Measurements from ENCODE around the gene KDM4B. TPM values are rescaled to one million over a fixed set of nuclear protein-coding genes. Genes with fewer than 3 reads are reported as not detected.

The KDM4B gene
- total and polyA plus RNA-seq, 5 experiments from 2014 or later, result 14.3 to 50.1 (median 18.7) TPM

DNA sequence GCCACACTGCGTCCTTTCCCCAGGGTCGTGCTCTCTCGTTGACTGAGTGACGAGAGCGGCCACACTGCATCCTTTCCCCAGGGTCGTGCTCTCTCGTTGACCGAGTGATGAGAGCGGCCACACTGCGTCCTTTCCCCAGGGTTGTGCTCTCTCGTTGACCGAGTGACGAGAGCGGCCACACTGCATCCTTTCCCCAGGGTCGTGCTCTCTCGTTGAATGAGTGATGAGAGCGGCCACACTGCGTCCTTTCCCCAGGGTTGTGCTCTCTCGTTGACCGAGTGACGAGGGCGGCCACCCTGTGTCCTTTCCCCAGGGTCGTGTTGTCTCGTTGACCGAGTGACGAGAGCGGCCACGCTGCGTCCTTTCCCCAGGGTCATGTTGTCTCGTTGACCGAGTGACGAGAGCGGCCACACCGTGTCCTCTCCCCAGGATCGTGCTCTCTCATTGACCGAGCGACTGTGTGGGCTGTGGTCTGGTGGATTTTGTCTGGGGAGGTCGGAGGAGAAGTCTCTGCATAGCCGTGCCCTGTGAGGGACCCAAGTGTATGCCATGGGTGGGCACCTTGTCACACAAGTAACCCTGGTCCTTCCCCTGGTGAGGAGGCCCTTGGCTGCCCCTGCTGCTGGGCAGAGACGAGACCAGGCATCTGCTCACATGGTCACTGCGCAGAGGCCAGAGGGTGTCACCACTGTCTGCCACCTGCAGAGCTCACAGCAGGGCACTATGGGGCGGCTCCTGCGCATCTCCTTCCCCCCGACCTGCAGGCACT is 107.7 kb downstream of the KDM4B start:
- Mint-ChIP-seq H3K4me3 (no peak overlapping the region), H3K36me3 (peaks cover 0 to 35% (median 13%) of the 10 kb centered on the region in 3 donors), H3K4me1 (peaks cover 17 to 32% (median 27%) of the 10 kb centered on the region in 4 donors), H3K27me3 (no peaks in the 10 kb centered on the region), H3K27ac (peak overlapping the region in 2 of 10 donors; percentile 53 to 59), H3K9me3 (no peaks in the 10 kb centered on the region)
- POLR2A ChIA-PET, result no interaction called here
- DNase-seq, result no peak
- no peak for ATAC-seq

DNA sequence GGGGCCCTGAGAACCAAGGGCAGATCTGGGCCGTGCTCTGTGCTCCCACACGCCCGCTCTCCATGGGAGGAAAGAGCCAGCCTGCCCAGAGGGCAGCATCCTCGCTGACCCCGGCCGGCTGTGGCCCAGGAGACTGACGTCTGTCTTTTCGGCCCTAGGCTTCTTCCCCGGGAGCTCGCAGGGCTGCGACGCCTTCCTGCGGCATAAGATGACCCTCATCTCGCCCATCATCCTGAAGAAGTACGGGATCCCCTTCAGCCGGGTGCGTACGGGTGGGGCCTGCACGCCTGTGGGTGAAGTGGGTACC is 108.2 kb downstream of the KDM4B start:
- ATAC-seq, result no peak
- peak overlapping the region in 2 of 10 donors; percentile 21 to 53 for H3K27ac Mint-ChIP-seq

DNA sequence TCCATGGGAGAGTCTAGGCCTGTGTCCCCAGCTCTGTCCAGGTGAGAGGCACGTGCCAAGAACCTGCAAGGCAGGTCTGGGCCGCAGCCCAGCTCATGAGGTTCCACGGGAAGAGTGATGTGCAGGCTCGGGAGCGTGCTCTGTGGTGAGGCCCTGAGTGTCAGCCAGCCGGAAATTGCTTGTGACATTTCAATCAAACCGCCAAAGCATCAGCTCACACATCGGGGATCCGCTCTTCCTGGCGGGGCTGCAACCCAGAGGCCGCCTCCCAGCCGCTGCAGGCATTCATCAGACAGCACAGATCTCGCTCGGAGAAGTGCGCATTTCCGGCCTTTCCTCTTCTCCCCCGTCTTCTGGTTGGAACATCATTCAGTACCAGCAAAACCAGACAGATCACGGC is 109.3 kb downstream of the KDM4B start:
- peaks cover 15 to 29% (median 25%) of the 10 kb centered on the region in 4 donors for H3K4me1 Mint-ChIP-seq
- DNase-seq (peak in 2 of 10 donors; percentile 11 to 17), ATAC-seq (peak in 1 of 2 donors; percentile 55)
- H3K27ac Mint-ChIP-seq, result peak overlapping the region in 2 of 10 donors; percentile 11 to 69
- peak overlapping the region in 1 of 10 donors; percentile 22 for H3K4me3 Mint-ChIP-seq
- no peaks in the 10 kb centered on the region for H3K27me3 Mint-ChIP-seq
- POLR2A ChIA-PET, result interaction anchor here (0.5 to 0.6 kb wide), 2 partner anchors 36 to 339 kb away, joined by 3 to 4 read pairs; no protein-coding TSS in a partner anchor
- no peaks in the 10 kb centered on the region for H3K9me3 Mint-ChIP-seq
- peaks cover 0 to 39% (median 16%) of the 10 kb centered on the region in 3 donors for H3K36me3 Mint-ChIP-seq

More for the DNA sequence above, 108.2 kb downstream of the KDM4B start:
- no peak overlapping the region for H3K4me3 Mint-ChIP-seq
- H3K4me1 Mint-ChIP-seq, result peaks cover 17 to 32% (median 27%) of the 10 kb centered on the region in 4 donors
- H3K36me3 Mint-ChIP-seq, result peaks cover 0 to 37% (median 14%) of the 10 kb centered on the region in 3 donors
- H3K27me3 Mint-ChIP-seq, result no peaks in the 10 kb centered on the region
- DNase-seq, result no peak
- H3K9me3 Mint-ChIP-seq, result no peaks in the 10 kb centered on the region
- POLR2A ChIA-PET, result no interaction called here

DNA sequence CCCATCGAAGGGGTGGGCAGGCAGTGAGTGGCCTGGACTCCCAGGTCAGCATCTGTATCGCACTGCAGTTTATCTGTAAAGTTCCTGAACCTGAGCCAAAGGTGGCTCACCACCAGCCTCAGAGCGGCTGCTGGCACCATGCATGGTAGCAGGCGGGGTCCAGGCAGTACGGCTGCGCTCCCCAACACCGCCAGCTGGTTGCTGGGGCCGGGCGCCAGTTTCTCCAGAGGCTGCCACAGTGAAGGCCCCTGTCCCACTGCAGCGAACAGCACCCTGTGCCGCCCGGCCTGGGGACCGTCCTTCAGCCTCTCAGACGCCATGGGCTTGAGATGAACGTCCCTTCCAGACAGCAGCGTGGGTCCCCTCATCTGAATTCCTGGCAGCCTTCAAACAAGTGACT is 109.8 kb downstream of the KDM4B start:
- POLR2A ChIA-PET, result no interaction called here
- no peak for ATAC-seq
- peaks cover 0 to 40% (median 16%) of the 10 kb centered on the region in 3 donors for H3K36me3 Mint-ChIP-seq
- H3K27ac Mint-ChIP-seq, result peak overlapping the region in 3 of 10 donors; percentile 11 to 60 (median 49)
- peaks cover 15 to 25% (median 21%) of the 10 kb centered on the region in 4 donors for H3K4me1 Mint-ChIP-seq
- no peak for DNase-seq
- H3K27me3 Mint-ChIP-seq, result no peaks in the 10 kb centered on the region
- H3K4me3 Mint-ChIP-seq, result no peak overlapping the region
- no peaks in the 10 kb centered on the region for H3K9me3 Mint-ChIP-seq

DNA sequence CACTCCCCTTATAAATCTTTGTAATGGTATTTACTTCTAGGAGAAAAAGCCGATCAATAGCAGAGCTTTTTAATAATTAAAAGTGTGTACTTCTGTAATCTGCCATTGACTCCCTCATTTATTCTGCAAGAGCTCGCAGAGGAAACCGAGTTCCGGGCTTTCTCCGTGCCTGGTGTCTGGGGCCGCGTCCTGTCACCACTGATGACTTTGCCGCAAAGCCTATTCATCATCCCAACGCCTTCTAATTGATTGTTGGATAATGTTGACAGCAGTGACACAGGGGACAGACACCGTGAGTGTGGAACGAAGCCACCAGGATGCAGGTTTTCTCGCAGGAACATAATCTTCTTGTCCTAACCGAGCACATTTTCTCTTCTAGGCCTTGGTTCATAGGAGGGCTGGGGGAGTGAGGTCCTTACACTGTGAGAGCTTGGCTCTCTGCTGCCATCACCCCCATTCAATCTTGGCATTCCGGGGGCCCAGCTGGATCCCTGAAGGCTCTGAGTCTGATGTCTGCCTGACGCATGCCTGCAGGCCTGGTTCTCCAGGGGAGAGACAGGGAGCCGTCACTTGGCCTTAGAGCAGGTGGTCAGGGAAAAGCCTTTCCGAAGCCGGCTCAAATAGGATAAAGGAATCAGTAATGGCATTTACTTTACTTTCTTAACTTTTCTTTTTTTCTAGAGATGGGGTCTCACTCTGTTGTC is 110.3 kb downstream of the KDM4B start:
- DNase-seq (no peak), ATAC-seq (no peak)
- Mint-ChIP-seq H3K4me1 (peaks cover 12 to 19% (median 16%) of the 10 kb centered on the region in 4 donors), H3K9me3 (no peaks in the 10 kb centered on the region), H3K27me3 (no peaks in the 10 kb centered on the region), H3K36me3 (peaks cover 0 to 43% (median 16%) of the 10 kb centered on the region in 3 donors), H3K27ac (peak overlapping the region in 2 of 10 donors; percentile 3 to 60), H3K4me3 (peak overlapping the region in 1 of 10 donors; percentile 2)
- POLR2A ChIA-PET, result interaction anchor here (0.5 to 0.6 kb wide), 2 partner anchors 64 to 803 kb away, joined by 3 read pairs; no protein-coding TSS in a partner anchor

DNA sequence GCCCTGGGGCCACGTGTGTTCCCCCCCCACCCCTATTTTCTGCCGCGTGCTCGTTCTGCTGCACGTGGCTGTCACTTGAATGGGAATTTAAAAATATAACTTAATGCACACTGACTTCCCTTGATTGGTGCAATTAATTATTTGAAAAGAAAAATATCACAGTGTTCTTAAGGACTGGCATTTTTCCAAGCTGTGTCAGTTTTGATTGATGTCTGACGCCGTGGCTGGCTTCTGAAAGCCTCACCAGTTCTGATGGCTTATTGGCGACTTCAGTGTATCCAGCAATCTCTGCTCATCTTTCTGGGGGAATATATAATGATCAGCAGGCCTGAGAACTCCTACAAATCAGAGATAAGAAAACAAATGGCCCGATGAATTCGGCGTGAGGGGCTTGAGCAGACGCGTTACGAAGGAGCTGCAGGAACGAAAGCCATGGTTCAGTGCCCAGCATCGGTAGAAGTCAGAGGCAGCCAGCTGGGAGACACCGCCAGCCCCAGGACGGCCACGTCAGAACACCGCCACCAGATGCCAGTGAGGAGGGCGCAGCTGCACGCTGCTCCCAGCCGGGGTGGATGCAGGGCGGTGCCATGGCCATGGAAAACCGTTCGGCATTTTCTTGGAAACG is 111.2 kb downstream of the KDM4B start:
- Mint-ChIP-seq H3K4me3 (no peak overlapping the region), H3K9me3 (no peaks in the 10 kb centered on the region), H3K36me3 (peaks cover 0 to 46% (median 17%) of the 10 kb centered on the region in 3 donors), H3K27me3 (no peaks in the 10 kb centered on the region), H3K4me1 (peaks cover 3 to 10% (median 9%) of the 10 kb centered on the region in 4 donors), H3K27ac (no peak overlapping the region)
- DNase-seq (no peak), ATAC-seq (no peak)
- POLR2A ChIA-PET, result no interaction called here

DNA sequence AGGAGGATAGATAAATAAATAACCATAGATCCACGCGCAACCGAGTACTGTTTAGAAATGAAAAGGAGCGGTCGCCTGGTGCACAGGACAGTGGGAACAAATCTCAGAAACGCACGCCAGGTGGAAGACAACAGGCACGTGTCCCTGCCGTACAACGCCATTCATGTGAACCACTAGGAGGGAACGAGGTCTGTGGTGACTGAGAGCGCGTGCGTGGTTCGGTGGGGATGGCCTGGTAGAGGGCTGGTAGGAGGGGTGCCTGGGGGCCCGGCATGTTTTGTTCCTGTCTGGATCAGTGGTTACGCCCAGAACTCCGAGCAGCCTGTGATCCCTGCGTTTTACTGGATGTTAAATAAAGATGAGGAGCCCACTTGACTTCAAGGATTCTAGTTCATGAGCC is 111.9 kb downstream of the KDM4B start:
- no peaks in the 10 kb centered on the region for H3K9me3 Mint-ChIP-seq
- H3K4me1 Mint-ChIP-seq, result peaks cover 0 to 7% (median 4%) of the 10 kb centered on the region in 4 donors
- POLR2A ChIA-PET, result no interaction called here
- H3K27me3 Mint-ChIP-seq, result no peaks in the 10 kb centered on the region
- no peak for ATAC-seq
- no peak overlapping the region for H3K4me3 Mint-ChIP-seq
- H3K36me3 Mint-ChIP-seq, result peaks cover 0 to 47% (median 17%) of the 10 kb centered on the region in 3 donors
- H3K27ac Mint-ChIP-seq, result no peak overlapping the region
- no peak for DNase-seq

DNA sequence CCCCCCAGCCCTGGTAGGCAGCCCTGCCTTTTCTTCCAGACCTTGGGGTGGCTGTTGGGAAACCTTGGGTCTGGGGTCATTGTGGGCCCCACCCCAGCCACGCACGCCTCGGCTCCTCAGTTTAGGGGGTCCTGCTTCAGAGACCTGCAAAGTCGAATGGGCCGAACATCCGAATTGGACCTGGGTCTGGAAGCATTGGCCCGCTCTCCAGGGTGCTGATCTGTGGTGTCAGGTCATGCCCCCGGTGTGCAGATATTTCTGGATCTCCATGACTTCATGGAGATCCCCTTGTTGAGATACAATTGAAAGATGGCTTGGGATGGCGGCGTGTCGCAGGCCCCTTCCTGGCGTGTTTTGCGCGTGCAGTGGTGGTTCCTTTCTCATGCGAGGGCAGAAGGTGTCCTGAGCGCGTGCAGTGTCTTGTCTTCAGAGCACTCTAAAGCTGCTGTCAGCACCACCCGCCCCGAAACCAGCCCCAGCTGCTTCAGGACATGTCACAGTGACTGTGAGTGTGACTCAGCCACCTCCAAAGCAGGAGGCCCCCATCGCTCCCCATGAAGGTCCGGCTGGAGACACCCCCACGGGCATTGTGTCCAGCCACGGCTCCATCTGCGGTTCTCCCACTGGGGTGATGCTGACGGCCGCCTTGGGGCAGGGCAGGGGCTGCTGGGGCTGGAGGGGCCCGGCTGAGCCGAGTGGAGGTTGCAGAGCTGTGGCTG is 112.7 kb downstream of the KDM4B start:
- Mint-ChIP-seq H3K4me3 (no peak overlapping the region), H3K36me3 (peaks cover 0 to 47% (median 19%) of the 10 kb centered on the region in 3 donors), H3K9me3 (no peaks in the 10 kb centered on the region), H3K27ac (no peak overlapping the region), H3K27me3 (no peaks in the 10 kb centered on the region), H3K4me1 (peaks cover 0 to 7% (median 4%) of the 10 kb centered on the region in 4 donors)
- DNase-seq (no peak), ATAC-seq (no peak)
- POLR2A ChIA-PET, result no interaction called here

DNA sequence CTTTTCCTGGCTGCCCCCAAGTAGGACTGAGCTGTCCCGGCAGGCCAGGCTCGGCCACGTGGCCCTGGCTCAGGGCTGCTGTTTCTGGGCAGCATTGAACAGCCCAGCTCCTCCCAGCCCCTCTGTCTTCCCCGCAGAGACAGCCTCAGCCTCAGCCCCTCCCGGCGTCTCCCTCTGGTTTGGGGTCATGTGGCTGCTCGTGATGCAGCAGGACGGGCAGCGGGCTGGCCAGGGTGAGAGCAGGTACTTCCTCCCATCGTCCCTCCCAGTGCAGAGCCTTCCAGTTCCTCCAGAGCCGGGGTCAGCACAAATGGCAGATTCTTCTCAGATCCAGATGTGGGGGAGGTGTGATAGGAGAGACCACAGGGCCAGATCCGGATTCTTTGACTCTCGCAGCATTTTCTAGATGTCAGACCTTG is 114.6 kb downstream of the KDM4B start:
- H3K9me3 Mint-ChIP-seq, result no peaks in the 10 kb centered on the region
- H3K27ac Mint-ChIP-seq, result peak overlapping the region in 1 of 10 donors; percentile 62
- DNase-seq (no peak), ATAC-seq (no peak)
- H3K36me3 Mint-ChIP-seq, result peaks cover 0 to 42% (median 17%) of the 10 kb centered on the region in 3 donors
- peaks cover 0 to 7% (median 0%) of the 10 kb centered on the region in 4 donors for H3K4me1 Mint-ChIP-seq
- no peaks in the 10 kb centered on the region for H3K27me3 Mint-ChIP-seq
- no peak overlapping the region for H3K4me3 Mint-ChIP-seq
- POLR2A ChIA-PET, result no interaction called here

DNA sequence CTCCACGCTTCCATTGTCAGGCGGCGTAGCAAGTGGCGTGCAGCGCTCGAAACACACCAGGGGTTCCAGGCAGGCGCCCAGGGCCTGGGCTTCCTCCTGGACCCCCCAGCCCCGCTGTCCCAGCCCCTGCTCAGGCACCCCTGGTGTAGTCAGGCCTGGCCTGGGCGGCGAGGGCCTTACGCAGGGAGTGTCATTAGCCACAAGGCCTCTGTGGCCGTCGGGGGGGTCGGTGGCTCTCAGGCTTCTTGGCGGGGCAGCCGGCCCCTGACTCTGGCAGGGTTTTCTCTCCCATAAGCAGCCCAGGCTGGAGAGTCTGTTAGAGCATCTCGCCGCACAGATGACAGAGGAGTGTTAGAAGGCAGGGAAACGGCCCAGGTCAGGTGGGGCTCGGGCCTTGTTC is 116.7 kb downstream of the KDM4B start:
- H3K27ac Mint-ChIP-seq, result no peak overlapping the region
- DNase-seq, result no peak
- ATAC-seq, result no peak
- H3K4me1 Mint-ChIP-seq, result peaks cover 0 to 7% (median 0%) of the 10 kb centered on the region in 4 donors
- no peak overlapping the region for H3K4me3 Mint-ChIP-seq
- peaks cover 0 to 28% (median 11%) of the 10 kb centered on the region in 3 donors for H3K36me3 Mint-ChIP-seq
- POLR2A ChIA-PET, result no interaction called here
- H3K27me3 Mint-ChIP-seq, result no peaks in the 10 kb centered on the region
- H3K9me3 Mint-ChIP-seq, result no peaks in the 10 kb centered on the region

DNA sequence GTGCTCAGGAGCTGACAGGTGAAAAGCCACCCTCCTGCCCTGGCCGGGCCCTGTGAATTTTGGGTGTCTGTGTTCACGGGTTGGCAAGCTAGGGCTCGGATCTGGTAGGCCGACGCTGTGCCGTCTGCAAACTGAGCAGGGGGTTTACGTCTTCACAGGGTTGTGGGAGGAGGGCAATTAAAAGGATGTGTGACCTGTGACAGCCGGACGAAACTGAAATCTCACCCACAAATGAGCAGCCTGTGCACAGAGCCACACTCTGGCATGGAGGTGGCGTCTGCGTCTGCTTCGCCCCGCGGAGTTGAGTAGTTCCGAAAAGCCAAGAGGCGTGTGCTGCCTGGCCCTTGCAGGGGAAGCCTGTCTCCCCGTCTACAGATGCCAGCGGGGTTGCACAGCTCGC is 117.3 kb downstream of the KDM4B start:
- POLR2A ChIA-PET, result no interaction called here
- ATAC-seq (no peak), DNase-seq (peak in 1 of 10 donors; percentile 13)
- Mint-ChIP-seq H3K36me3 (peaks cover 0 to 23% (median 8%) of the 10 kb centered on the region in 3 donors), H3K4me3 (no peak overlapping the region), H3K27me3 (no peaks in the 10 kb centered on the region), H3K27ac (peak overlapping the region in 1 of 10 donors; percentile 73), H3K4me1 (peaks cover 0 to 3% (median 0%) of the 10 kb centered on the region in 4 donors), H3K9me3 (no peaks in the 10 kb centered on the region)

DNA sequence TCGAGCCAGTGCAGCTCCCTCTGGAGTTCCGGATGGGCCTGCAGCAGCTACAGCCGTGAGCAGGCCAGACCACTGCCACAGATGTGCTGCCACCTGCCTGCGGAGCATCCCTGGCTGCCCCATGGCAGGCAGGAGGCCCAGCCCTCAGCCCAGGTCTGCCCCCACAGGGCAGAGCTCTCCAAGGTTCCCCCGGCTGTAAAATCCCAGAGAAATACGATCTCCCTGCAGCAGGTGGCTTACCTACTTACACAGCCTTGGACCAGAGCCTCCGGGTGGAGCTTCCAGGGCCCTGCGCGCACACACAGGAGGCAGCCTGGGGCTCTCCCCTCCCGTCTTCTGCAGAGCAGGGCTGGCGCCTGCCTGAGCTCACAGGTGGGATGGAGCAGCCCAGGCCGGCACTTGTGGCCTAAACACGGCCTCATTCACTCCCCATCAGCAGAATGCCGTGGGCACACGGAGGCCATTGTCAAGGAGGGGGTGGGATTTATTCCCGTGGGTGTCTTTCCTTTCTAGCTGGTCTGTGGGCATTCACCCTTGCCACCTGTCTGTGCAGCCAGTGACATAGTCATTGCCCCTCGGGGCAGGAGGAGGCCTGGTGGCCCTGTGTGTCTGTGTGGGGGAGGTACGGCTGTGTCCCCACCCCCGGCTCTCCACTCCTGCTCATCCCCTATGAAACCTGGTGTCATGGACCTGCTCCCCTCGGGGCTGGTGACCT is 118.0 kb downstream of the KDM4B start:
- DNase-seq (no peak), ATAC-seq (no peak)
- Mint-ChIP-seq H3K4me3 (no peak overlapping the region), H3K36me3 (peaks cover 0 to 19% (median 5%) of the 10 kb centered on the region in 3 donors), H3K27ac (peak overlapping the region in 2 of 10 donors; percentile 25 to 38), H3K27me3 (no peaks in the 10 kb centered on the region), H3K9me3 (no peaks in the 10 kb centered on the region), H3K4me1 (peaks cover 0 to 3% (median 0%) of the 10 kb centered on the region in 4 donors)
- POLR2A ChIA-PET, result no interaction called here

Data from naive thymus-derived CD8-positive, alpha-beta T cell (primary cell).